Fibroblast of gingiva (primary cell): ENCODE results near the gene OR56B4.

ENCODE experiments used
- DNase-seq: peaks from one replicate; pipeline ENCODE4 v3.0.0-alpha.2; 2011; ENCODE audit warnings: low read depth

The OR56B4 gene

DNA sequence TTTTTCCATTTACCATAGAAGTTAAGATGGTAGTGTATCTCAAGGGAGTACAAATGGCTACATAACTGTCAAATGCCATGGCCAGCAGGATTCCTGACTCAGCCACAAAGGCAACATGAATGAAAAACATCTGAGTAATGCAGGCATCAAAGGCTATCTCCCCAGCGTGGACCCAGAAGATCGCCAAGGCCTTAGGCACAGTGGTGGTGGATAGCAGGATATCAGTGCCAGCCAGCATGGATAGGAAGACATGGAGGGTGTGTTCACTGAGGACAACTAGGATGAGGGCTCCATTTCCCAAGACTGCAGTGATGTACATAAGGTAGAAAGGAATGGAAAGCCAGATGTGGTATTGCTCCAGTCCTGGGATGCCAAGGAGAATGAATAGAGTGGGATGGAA lies 44.6 kb downstream of the OR56B4 start:
- no peak for DNase-seq

DNA sequence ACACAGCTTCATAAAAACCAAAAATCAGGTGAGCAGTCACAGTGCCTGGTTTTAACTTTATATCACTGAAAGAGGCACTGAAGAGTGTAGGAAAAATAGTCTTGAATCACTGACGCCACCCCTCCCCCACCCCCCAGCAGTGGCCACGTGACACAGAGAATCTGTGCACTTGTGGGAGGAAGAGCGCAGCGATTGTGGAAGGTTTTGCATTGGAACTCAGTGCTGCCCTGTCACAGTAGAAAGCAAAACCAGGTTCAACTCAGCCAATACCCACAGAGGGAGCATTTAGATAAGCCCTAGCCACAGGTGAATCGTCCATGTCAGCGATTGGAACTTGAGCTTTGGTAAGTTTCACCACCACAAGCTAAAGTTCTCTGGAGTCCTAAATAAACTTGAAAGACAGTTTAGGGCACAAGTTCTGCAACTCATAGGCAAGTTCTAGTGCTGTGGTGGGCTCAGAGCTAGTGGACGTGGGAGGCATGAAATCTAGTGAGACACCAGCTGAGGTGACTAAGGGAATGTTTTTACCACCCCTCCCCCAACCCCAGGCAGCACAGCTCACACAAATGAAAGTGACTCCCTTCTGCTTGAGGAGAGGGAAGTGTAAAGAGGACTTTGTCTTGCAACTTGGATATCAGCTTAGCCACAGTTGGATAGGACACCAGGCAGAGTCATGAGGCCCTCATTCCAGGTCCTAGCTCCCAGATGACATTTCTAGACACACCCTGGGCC lies 49.3 kb downstream of the OR56B4 start:
- no peak for DNase-seq
